Esophagus squamous epithelium (tissue), 4 donors: ENCODE results near the gene CPM.

Experiments used
- POLR2A ChIP-seq, 4 donors: fragments of 450-650 bp; IDR thresholded peaks; one replicate each; pipeline ENCODE4 v1.6.1; 2017; ENCODE audit warnings: antibody characterized with exemption in 4 of 4, mild to moderate bottlenecking in 4 of 4, moderate library complexity in 3 of 4
- TF ChIP-seq, protein P1 (sequence below), 6 experiments: fragments of 450-650 bp in 4 of 6; fragments of 200-600 bp in 2 of 6; sonication (generic) in 2 of 6; IDR thresholded peaks; one replicate each; pipeline ENCODE4 v1.5.1; 2016 to 2019; ENCODE audit warnings: antibody characterized with exemption in 6 of 6, mild to moderate bottlenecking in 4 of 6, moderate library complexity in 4 of 6

DNA sequence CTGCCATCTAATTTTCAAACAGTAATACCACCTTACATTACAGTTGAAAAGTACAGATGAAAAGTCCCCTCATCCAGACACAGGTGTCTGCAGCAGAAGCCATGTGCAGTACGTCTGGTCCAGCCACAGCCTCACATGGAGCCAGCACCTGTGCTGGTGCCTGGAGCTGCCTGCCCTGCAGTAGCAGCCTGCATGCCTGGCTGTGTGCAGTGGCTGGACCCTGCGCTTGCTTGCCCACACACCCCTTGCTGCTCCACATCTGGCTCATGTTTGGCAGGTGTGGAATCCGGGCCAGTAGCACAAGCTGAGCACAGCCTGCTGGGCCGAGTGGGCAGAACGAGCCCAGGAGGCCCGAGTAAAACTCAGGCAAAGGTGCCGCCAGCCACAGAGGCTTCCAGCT is 21.8 kb upstream of the CPM start:
- TF ChIP-seq, protein P1, sequence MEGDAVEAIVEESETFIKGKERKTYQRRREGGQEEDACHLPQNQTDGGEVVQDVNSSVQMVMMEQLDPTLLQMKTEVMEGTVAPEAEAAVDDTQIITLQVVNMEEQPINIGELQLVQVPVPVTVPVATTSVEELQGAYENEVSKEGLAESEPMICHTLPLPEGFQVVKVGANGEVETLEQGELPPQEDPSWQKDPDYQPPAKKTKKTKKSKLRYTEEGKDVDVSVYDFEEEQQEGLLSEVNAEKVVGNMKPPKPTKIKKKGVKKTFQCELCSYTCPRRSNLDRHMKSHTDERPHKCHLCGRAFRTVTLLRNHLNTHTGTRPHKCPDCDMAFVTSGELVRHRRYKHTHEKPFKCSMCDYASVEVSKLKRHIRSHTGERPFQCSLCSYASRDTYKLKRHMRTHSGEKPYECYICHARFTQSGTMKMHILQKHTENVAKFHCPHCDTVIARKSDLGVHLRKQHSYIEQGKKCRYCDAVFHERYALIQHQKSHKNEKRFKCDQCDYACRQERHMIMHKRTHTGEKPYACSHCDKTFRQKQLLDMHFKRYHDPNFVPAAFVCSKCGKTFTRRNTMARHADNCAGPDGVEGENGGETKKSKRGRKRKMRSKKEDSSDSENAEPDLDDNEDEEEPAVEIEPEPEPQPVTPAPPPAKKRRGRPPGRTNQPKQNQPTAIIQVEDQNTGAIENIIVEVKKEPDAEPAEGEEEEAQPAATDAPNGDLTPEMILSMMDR (IDR thresholded peaks at IDR 0.05), result no peak
- TF ChIP-seq POLR2A (IDR thresholded peaks at IDR 0.05), result no peak
